Measurements from ENCODE around the gene CMYA5.
"Not testable (repeated sequence)": the region's sequence is repeated elsewhere in the genome, so short reads cannot be mapped to it uniquely, and the experiment has no call there.

The CMYA5 gene

GRCh38 chr5:79753092-79753491 is 63.5 kb downstream of the CMYA5 start:
- no peak for DNase-seq

GRCh38 chr5:79753877-79754645 is 64.4 kb downstream of the CMYA5 start:
- DNase-seq, result no peak

- no peak for DNase-seq
Observed at GRCh38 chr5:79754865-79755555, 65.4 kb downstream of the CMYA5 start.

GRCh38 chr5:79756076-79756475 is 66.4 kb downstream of the CMYA5 start:
- no peak for DNase-seq

- no peak for DNase-seq
Observed at GRCh38 chr5:79759436-79759835, 69.8 kb downstream of the CMYA5 start.

- DNase-seq, result no peak
Observed at GRCh38 chr5:79759848-79760247, 70.2 kb downstream of the CMYA5 start.

- DNase-seq, result no peak
Observed at GRCh38 chr5:79762929-79763328, 73.3 kb downstream of the CMYA5 start.

GRCh38 chr5:79764147-79764546 is 74.5 kb downstream of the CMYA5 start:
- not testable (repeated sequence) for DNase-seq

GRCh38 chr5:79771387-79771786 is 81.8 kb downstream of the CMYA5 start:
- no peak for DNase-seq

- no peak for DNase-seq
Observed at GRCh38 chr5:79772651-79773050, 83.0 kb downstream of the CMYA5 start.

- no peak for DNase-seq
Observed at GRCh38 chr5:79773612-79774011, 84.0 kb downstream of the CMYA5 start.

- no peak for DNase-seq
Observed at GRCh38 chr5:79774171-79774854, 84.7 kb downstream of the CMYA5 start.

- DNase-seq, result no peak
Observed at GRCh38 chr5:79774855-79775237, 85.2 kb downstream of the CMYA5 start.

- not testable (repeated sequence) for DNase-seq
Observed at GRCh38 chr5:79784741-79785140, 95.1 kb downstream of the CMYA5 start.

- DNase-seq, result no peak
Observed at GRCh38 chr5:79785983-79786382, 96.3 kb downstream of the CMYA5 start.

GRCh38 chr5:79787448-79787847 is 97.8 kb downstream of the CMYA5 start:
- no peak for DNase-seq

- DNase-seq, result no peak
Observed at GRCh38 chr5:79791843-79792242, 102.2 kb downstream of the CMYA5 start.

GRCh38 chr5:79792463-79792862 is 102.8 kb downstream of the CMYA5 start:
- DNase-seq, result no peak

- DNase-seq, result no peak
Observed at GRCh38 chr5:79793304-79793703, 103.7 kb downstream of the CMYA5 start.

GRCh38 chr5:79793722-79794121 is 104.1 kb downstream of the CMYA5 start:
- no peak for DNase-seq

- DNase-seq, result no peak
Observed at GRCh38 chr5:79794347-79794746, 104.7 kb downstream of the CMYA5 start.

GRCh38 chr5:79795764-79796398 is 106.2 kb downstream of the CMYA5 start:
- no peak for DNase-seq

GRCh38 chr5:79798893-79799590 is 109.4 kb downstream of the CMYA5 start:
- DNase-seq, result no peak
